Endothelial cell of umbilical vein (primary cell): ENCODE results near the gene VLDLR. TPM values are rescaled to one million over a fixed set of nuclear protein-coding genes. Genes with fewer than 3 reads are reported as not detected.

Source experiments
- BruUV-seq: library from RNA; stranded (reverse); fragments of 400-500 nt; replicated peaks from 2 replicates; lab custom pipeline; 2021; lab: Mats Ljungman, UMichigan
- CTCF ChIA-PET: fragments of 300-600, 350-600 bp; sonication (Branson Sonifier 250); formaldehyde crosslinking; loops from one replicate; lab custom pipeline; 2021; ENCODE audit warnings: antibody characterized with exemption, inconsistent platforms; lab: Charles Lee
- POLR2A ChIA-PET: fragments of 300-600, 350-600 bp; sonication (Branson Sonifier 250); formaldehyde crosslinking; loops from one replicate; lab custom pipeline; 2021; ENCODE audit warnings: antibody characterized with exemption, inconsistent platforms; lab: Charles Lee
- DNase-seq: peaks from one replicate; pipeline ENCODE4 v3.0.0-alpha.2; 2011; ENCODE audit warnings: low read depth, low spot score
- FAIRE-seq: peaks from 2 replicates; lab custom pipeline; 2011; peaks lifted over from hg19 to GRCh38; lab: Jason Lieb, UNC
- H2AFZ ChIP-seq: 2 replicates; pipeline ENCODE4 v1.6.0; 2012; ENCODE audit warnings: low read depth, low read length, control low read depth, inconsistent platforms
- H3K27ac ChIP-seq: 2 replicates; pipeline ENCODE4 v1.5.1; 2011; ENCODE audit warnings: low read depth, mild to moderate bottlenecking, control low read depth, low read length, moderate library complexity; ENCODE audit not compliant: insufficient read depth
- H3K27me3 ChIP-seq, 2 experiments: 2 replicates each; pipeline versions ENCODE4 v1.6.0 to v1.6.1; 2011; ENCODE audit warnings: low read length in 2 of 2, mixed read lengths in 1 of 2; ENCODE audit not compliant: control insufficient read depth in 2 of 2, insufficient read depth in 2 of 2
- H3K36me3 ChIP-seq, 2 experiments: 2 replicates in 1 of 2; 3 replicates in 1 of 2; pipeline ENCODE4 v1.5.1; 2011; ENCODE audit warnings: low read length in 2 of 2, mild to moderate bottlenecking in 1 of 2, moderate library complexity in 1 of 2; ENCODE audit not compliant: control insufficient read depth in 2 of 2, insufficient read depth in 2 of 2; ENCODE audit errors: extremely low read depth in 1 of 2
- H3K4me1 ChIP-seq: 3 replicates; pipeline ENCODE4 v1.5.1; 2011; ENCODE audit warnings: mild to moderate bottlenecking, low read length; ENCODE audit not compliant: control insufficient read depth, insufficient read depth; ENCODE audit errors: extremely low read depth
- H3K4me2 ChIP-seq: 2 replicates; pipeline ENCODE4 v1.6.1; 2011; ENCODE audit warnings: low read length, control low read depth, mixed read lengths; ENCODE audit not compliant: insufficient read depth
- H3K4me3 ChIP-seq, 3 experiments: fragments of 200-600 bp in 1 of 3; sonication (generic), shearing (Covaris generic) in 1 of 3; replicated peaks in 1 of 3; 2 replicates each; pipeline ENCODE4 v1.5.1; 2011 to 2016; ENCODE audit warnings: control low read depth in 3 of 3, low read length in 3 of 3, mild to moderate bottlenecking in 2 of 3, inconsistent platforms in 1 of 3, low read depth in 1 of 3, moderate library complexity in 1 of 3; ENCODE audit not compliant: insufficient read depth in 1 of 3
- H3K79me2 ChIP-seq: 2 replicates; pipeline ENCODE4 v1.6.0; 2012; ENCODE audit warnings: low read length, inconsistent platforms; ENCODE audit not compliant: control insufficient read depth, insufficient read depth
- H3K9ac ChIP-seq: replicated peaks from 2 replicates; pipeline ENCODE3; 2011; ENCODE audit warnings: low read length, control low read depth; ENCODE audit not compliant: insufficient read depth; ENCODE audit errors: extremely low read depth
- H3K9me1 ChIP-seq: replicated peaks from 3 replicates; pipeline ENCODE4 v1.6.0; 2011; ENCODE audit warnings: mild to moderate bottlenecking, low read length; ENCODE audit not compliant: control insufficient read depth, insufficient read depth; ENCODE audit errors: extremely low read depth
- H3K9me3 ChIP-seq: replicated peaks from 2 replicates; pipeline ENCODE4 v1.5.1; 2012; ENCODE audit warnings: low read length, inconsistent platforms; ENCODE audit not compliant: control insufficient read depth, insufficient read depth
- H4K20me1 ChIP-seq: replicated peaks from 2 replicates; pipeline ENCODE3; 2011; ENCODE audit warnings: mild to moderate bottlenecking, low read length; ENCODE audit not compliant: control insufficient read depth, insufficient read depth; ENCODE audit errors: extremely low read depth
- CTCF ChIP-seq, 2 donors: IDR thresholded peaks; 1 replicate in 1 of 2; 2 replicates in 1 of 2; pipeline ENCODE4 v1.5.1; 2011; ENCODE audit warnings: low read length in 2 of 2, mild to moderate bottlenecking in 2 of 2, moderate library complexity in 2 of 2, control low read depth in 1 of 2, inconsistent platforms in 1 of 2, low read depth in 1 of 2; ENCODE audit not compliant: insufficient read depth in 1 of 2; ENCODE audit errors: extremely low read depth in 1 of 2
- EZH2 ChIP-seq: IDR thresholded peaks from 2 replicates; pipeline ENCODE4 v1.6.1; 2012; ENCODE audit warnings: borderline replicate concordance, low read depth, mild to moderate bottlenecking, moderate library complexity, low read length, inconsistent platforms; ENCODE audit not compliant: severe bottlenecking
- FOS ChIP-seq: IDR thresholded peaks from 2 replicates; pipeline ENCODE4 v1.6.1; 2011; ENCODE audit warnings: mild to moderate bottlenecking, low read length, moderate library complexity, borderline replicate concordance; ENCODE audit not compliant: insufficient read depth
- GATA2 ChIP-seq: IDR thresholded peaks from 2 replicates; pipeline ENCODE4 v1.7.0; 2011; ENCODE audit warnings: low read depth, mild to moderate bottlenecking, moderate library complexity, mixed read lengths, low read length; ENCODE audit not compliant: insufficient read length, insufficient read depth
- JUN ChIP-seq: IDR thresholded peaks from 2 replicates; pipeline ENCODE4 v1.6.1; 2011; ENCODE audit warnings: borderline replicate concordance, low read depth; ENCODE audit not compliant: insufficient read length, insufficient read depth
- MAX ChIP-seq: IDR thresholded peaks from 2 replicates; pipeline ENCODE4 v1.6.1; 2011; ENCODE audit not compliant: insufficient read depth, insufficient read length
- MYC ChIP-seq: IDR thresholded peaks from one replicate; pipeline ENCODE4 v1.6.1; 2011; ENCODE audit warnings: mild to moderate bottlenecking, low read depth, low read length
- POLR2A ChIP-seq: IDR thresholded peaks from 2 replicates; pipeline ENCODE4 v1.6.1; 2012; ENCODE audit warnings: low read depth, mild to moderate bottlenecking, control low read depth, low read length
- POLR2AphosphoS5 ChIP-seq: IDR thresholded peaks from 2 replicates; pipeline ENCODE4 v1.6.1; 2012; ENCODE audit warnings: low read depth, mild to moderate bottlenecking, control low read depth, low read length, moderate library complexity; ENCODE audit not compliant: insufficient read depth
- dilution Hi-C: fragments of 300-500 bp; cut with MboI; formaldehyde crosslinking; loops from one replicate; pipeline ENCODE4 v1.15.0; 2019; ENCODE audit warnings: low sequenced_read_pairs; ENCODE audit not compliant: extremely low pct_ligation_motif_present
- intact Hi-C: fragments of 100-400 bp; cut with micrococcal nuclease; formaldehyde crosslinking; loops from one replicate; pipeline ENCODE4 v1.10.0; 2022
- polyA plus RNA-seq, 4 experiments: library from polyadenylated mRNA; depleted of rRNA in 3 of 4; stranded (reverse) in 3 of 4; unstranded in 1 of 4; fragments of >200 nt; gene quantifications; 2 replicates each; pipeline versions ENCODE4 v1.2.1 to v1.2.3, GENCODE V29; 2011 to 2012; ENCODE audit warnings: missing spikeins in 1 of 4
- total RNA-seq: library from RNA; stranded (reverse); gene quantifications from 2 replicates; pipeline ENCODE4 v1.2.3, GENCODE V29; 2021

The VLDLR gene
- total and polyA plus RNA-seq, 2 donors (not counting 3 experiments of a cell fraction or from before 2014, with no cell fraction given) = 0.47 to 2.5 TPM

- ChIA-PET CTCF (no interaction called here), POLR2A (no interaction called here)
- intact Hi-C loops (no loop called here), dilution Hi-C loops (no loop called here)
- Histone ChIP-seq H3K9ac (no peak overlapping the region), H3K27ac (no peak overlapping the region), H3K9me3 (no peaks in the 10 kb centered on the region), H4K20me1 (no peaks in the 10 kb centered on the region), H3K27me3 (peaks cover 6 to 15% of the 10 kb centered on the region in 2 experiments), H3K4me3 (no peak overlapping the region), H3K79me2 (no peaks in the 10 kb centered on the region), H3K9me1 (no peaks in the 10 kb centered on the region), H3K36me3 (no peaks in the 10 kb centered on the region), H2AFZ (no peak overlapping the region), H3K4me2 (no peak overlapping the region), H3K4me1 (no peaks in the 10 kb centered on the region)
- BruUV-seq = no TSS peak
- FAIRE-seq (no peak), DNase-seq (no peak)
- TF ChIP-seq POLR2AphosphoS5 (no peak), GATA2 (no peak), EZH2 (no peak), FOS (no peak), POLR2A (no peak), MAX (no peak)
Observed at GRCh38 chr9:2610985-2611384, 10.6 kb upstream of the VLDLR start.

DNA sequence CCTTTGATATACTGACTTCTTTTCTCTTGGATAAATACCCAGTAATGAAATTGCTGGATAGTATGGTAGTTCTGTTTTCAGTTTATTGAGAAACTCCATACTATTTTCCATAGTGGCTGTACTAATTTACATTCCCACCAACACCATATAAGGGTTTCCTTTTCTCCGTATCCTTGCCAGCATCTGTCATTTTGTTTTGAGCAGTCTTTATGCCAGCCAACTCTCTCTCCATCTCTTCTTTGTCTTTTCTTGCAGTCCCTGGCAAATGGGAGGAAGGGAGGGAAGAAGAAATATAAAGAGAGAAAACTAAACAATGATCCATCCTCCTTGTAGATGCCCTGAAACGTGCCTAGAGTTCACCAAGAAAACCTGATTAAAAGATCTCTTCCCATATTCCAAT lies 9.6 kb upstream of the VLDLR start:
- dilution Hi-C loops = no loop called here
- FAIRE-seq = no peak
- intact Hi-C loops = no loop called here

More for the DNA sequence above, 9.6 kb upstream of the VLDLR start:
- Histone ChIP-seq H3K27ac (no peak overlapping the region), H3K27me3 (peaks cover 6 to 15% of the 10 kb centered on the region in 2 experiments), H3K9me1 (no peaks in the 10 kb centered on the region), H3K79me2 (no peaks in the 10 kb centered on the region), H3K4me2 (no peak overlapping the region), H3K9ac (no peak overlapping the region), H2AFZ (no peak overlapping the region), H3K4me3 (no peak overlapping the region), H3K4me1 (no peaks in the 10 kb centered on the region), H3K36me3 (no peaks in the 10 kb centered on the region), H3K9me3 (no peaks in the 10 kb centered on the region), H4K20me1 (no peaks in the 10 kb centered on the region)
- ChIA-PET CTCF (no interaction called here), POLR2A (no interaction called here)
- no peak for DNase-seq
- TF ChIP-seq POLR2A (no peak), POLR2AphosphoS5 (no peak), JUN (no peak), CTCF (IDR thresholded peaks at IDR 0.05; ENCODE audit: extremely low read depth in 1 of 2, insufficient read depth in 1 of 2, low read depth in 1 of 2, low read length in 2 of 2) (no peak), FOS (no peak), MAX (no peak), MYC (no peak), EZH2 (no peak), GATA2 (no peak)
- BruUV-seq = no TSS peak
